Activated naive CD8-positive, alpha-beta T cell (primary cell): ENCODE data around the gene ARHGEF12.

Source experiments
- H3K27ac Mint-ChIP-seq: one replicate; pipeline ENCODE4 v1.8.0; 2021; ENCODE audit warnings: mixed read lengths
- H3K27me3 Mint-ChIP-seq: one replicate; pipeline ENCODE4 v1.8.0; 2021; ENCODE audit warnings: mixed read lengths
- H3K36me3 Mint-ChIP-seq: one replicate; pipeline ENCODE4 v1.8.0; 2021; ENCODE audit warnings: mixed read lengths
- H3K4me1 Mint-ChIP-seq: one replicate; pipeline ENCODE4 v1.8.0; 2021; ENCODE audit warnings: low read depth, mixed read lengths
- H3K4me3 Mint-ChIP-seq: one replicate; pipeline ENCODE4 v1.8.0; 2021; ENCODE audit warnings: mild to moderate bottlenecking, mixed read lengths
- H3K9me3 Mint-ChIP-seq: one replicate; pipeline ENCODE4 v1.8.0; 2021; ENCODE audit warnings: low read depth, mixed read lengths

Gene ARHGEF12

GRCh38 chr11:120511820-120512738, 175.9 kb downstream of the ARHGEF12 start:
- H3K36me3 Mint-ChIP-seq = no peaks in the 10 kb centered on the region
- H3K27me3 Mint-ChIP-seq = peaks cover 40% of the 10 kb centered on the region
- peak overlapping the region; percentile 40 for H3K4me3 Mint-ChIP-seq
- peaks cover 2% of the 10 kb centered on the region for H3K4me1 Mint-ChIP-seq
- no peaks in the 10 kb centered on the region for H3K9me3 Mint-ChIP-seq
- H3K27ac Mint-ChIP-seq = no peak overlapping the region

GRCh38 chr11:120512739-120513435, 176.7 kb downstream of the ARHGEF12 start:
- no peaks in the 10 kb centered on the region for H3K9me3 Mint-ChIP-seq
- H3K36me3 Mint-ChIP-seq = no peaks in the 10 kb centered on the region
- H3K4me1 Mint-ChIP-seq = peaks cover 2% of the 10 kb centered on the region
- H3K4me3 Mint-ChIP-seq = peak overlapping the region; percentile 61
- H3K27ac Mint-ChIP-seq = no peak overlapping the region
- H3K27me3 Mint-ChIP-seq = peaks cover 42% of the 10 kb centered on the region

GRCh38 chr11:120513436-120514315, 177.5 kb downstream of the ARHGEF12 start:
- H3K27me3 Mint-ChIP-seq = peaks cover 39% of the 10 kb centered on the region
- no peak overlapping the region for H3K27ac Mint-ChIP-seq
- peaks cover 2% of the 10 kb centered on the region for H3K4me1 Mint-ChIP-seq
- H3K9me3 Mint-ChIP-seq = no peaks in the 10 kb centered on the region
- H3K4me3 Mint-ChIP-seq = peak overlapping the region; percentile 61
- no peaks in the 10 kb centered on the region for H3K36me3 Mint-ChIP-seq

GRCh38 chr11:120514541-120515121, 178.4 kb downstream of the ARHGEF12 start:
- no peaks in the 10 kb centered on the region for H3K9me3 Mint-ChIP-seq
- H3K4me3 Mint-ChIP-seq = peak overlapping the region; percentile 31
- H3K36me3 Mint-ChIP-seq = no peaks in the 10 kb centered on the region
- peaks cover 33% of the 10 kb centered on the region for H3K27me3 Mint-ChIP-seq
- H3K4me1 Mint-ChIP-seq = peaks cover 2% of the 10 kb centered on the region
- no peak overlapping the region for H3K27ac Mint-ChIP-seq

- Mint-ChIP-seq H3K9me3 (no peaks in the 10 kb centered on the region), H3K4me3 (no peak overlapping the region), H3K27me3 (peaks cover 30% of the 10 kb centered on the region), H3K4me1 (peaks cover 2% of the 10 kb centered on the region), H3K36me3 (no peaks in the 10 kb centered on the region), H3K27ac (no peak overlapping the region)
Measured at GRCh38 chr11:120515186-120515723, 179.0 kb downstream of the ARHGEF12 start.

- Mint-ChIP-seq H3K36me3 (no peaks in the 10 kb centered on the region), H3K27me3 (peaks cover 23% of the 10 kb centered on the region), H3K27ac (no peak overlapping the region), H3K4me1 (no peaks in the 10 kb centered on the region), H3K4me3 (no peak overlapping the region), H3K9me3 (no peaks in the 10 kb centered on the region)
Measured at GRCh38 chr11:120516461-120517389, 180.5 kb downstream of the ARHGEF12 start.

GRCh38 chr11:120517390-120517761, 181.2 kb downstream of the ARHGEF12 start:
- peaks cover 25% of the 10 kb centered on the region for H3K27me3 Mint-ChIP-seq
- H3K4me3 Mint-ChIP-seq = no peak overlapping the region
- H3K27ac Mint-ChIP-seq = no peak overlapping the region
- no peaks in the 10 kb centered on the region for H3K4me1 Mint-ChIP-seq
- no peaks in the 10 kb centered on the region for H3K9me3 Mint-ChIP-seq
- no peaks in the 10 kb centered on the region for H3K36me3 Mint-ChIP-seq

- Mint-ChIP-seq H3K36me3 (no peaks in the 10 kb centered on the region), H3K27me3 (peaks cover 25% of the 10 kb centered on the region), H3K4me1 (no peaks in the 10 kb centered on the region), H3K27ac (no peak overlapping the region), H3K4me3 (no peak overlapping the region), H3K9me3 (no peaks in the 10 kb centered on the region)
Measured at GRCh38 chr11:120517801-120518291, 181.6 kb downstream of the ARHGEF12 start.

- peaks cover 25% of the 10 kb centered on the region for H3K27me3 Mint-ChIP-seq
Measured at GRCh38 chr11:120518356-120518755, 182.1 kb downstream of the ARHGEF12 start.

GRCh38 chr11:120519474-120519873, 183.3 kb downstream of the ARHGEF12 start:
- peaks cover 22% of the 10 kb centered on the region for H3K27me3 Mint-ChIP-seq
- no peak overlapping the region for H3K27ac Mint-ChIP-seq

More at GRCh38 chr11:120518356-120518755, 182.1 kb downstream of the ARHGEF12 start:
- no peak overlapping the region for H3K4me3 Mint-ChIP-seq
- H3K36me3 Mint-ChIP-seq = no peaks in the 10 kb centered on the region
- no peaks in the 10 kb centered on the region for H3K9me3 Mint-ChIP-seq
- no peak overlapping the region for H3K27ac Mint-ChIP-seq
- H3K4me1 Mint-ChIP-seq = no peaks in the 10 kb centered on the region

GRCh38 chr11:120520091-120520822, 184.0 kb downstream of the ARHGEF12 start:
- Mint-ChIP-seq H3K36me3 (no peaks in the 10 kb centered on the region), H3K27me3 (peaks cover 17% of the 10 kb centered on the region), H3K4me3 (no peak overlapping the region), H3K9me3 (no peaks in the 10 kb centered on the region), H3K4me1 (no peaks in the 10 kb centered on the region), H3K27ac (no peak overlapping the region)

More at GRCh38 chr11:120519474-120519873, 183.3 kb downstream of the ARHGEF12 start:
- H3K4me3 Mint-ChIP-seq = no peak overlapping the region
- no peaks in the 10 kb centered on the region for H3K9me3 Mint-ChIP-seq
- H3K4me1 Mint-ChIP-seq = no peaks in the 10 kb centered on the region
- no peaks in the 10 kb centered on the region for H3K36me3 Mint-ChIP-seq

- Mint-ChIP-seq H3K4me1 (no peaks in the 10 kb centered on the region), H3K9me3 (no peaks in the 10 kb centered on the region), H3K27me3 (peaks cover 11% of the 10 kb centered on the region), H3K36me3 (no peaks in the 10 kb centered on the region), H3K4me3 (no peak overlapping the region), H3K27ac (no peak overlapping the region)
Measured at GRCh38 chr11:120521176-120521575, 185.0 kb downstream of the ARHGEF12 start.

- Mint-ChIP-seq H3K27me3 (peaks cover 9% of the 10 kb centered on the region), H3K27ac (no peak overlapping the region), H3K36me3 (no peaks in the 10 kb centered on the region), H3K4me3 (no peak overlapping the region), H3K4me1 (no peaks in the 10 kb centered on the region), H3K9me3 (no peaks in the 10 kb centered on the region)
Measured at GRCh38 chr11:120522021-120522420, 185.8 kb downstream of the ARHGEF12 start.
